K562 (cell line): ENCODE results near the gene PRR23E. TPM values are rescaled to one million over a fixed set of nuclear protein-coding genes. Genes with fewer than 3 reads are reported as not detected.

ENCODE experiments used
- ATF7 ChIP-seq: fragments of 450-650 bp; IDR thresholded peaks from 2 replicates; pipeline ENCODE4 v1.7.1; 2014; ENCODE audit warnings: mild to moderate bottlenecking, moderate library complexity
- GABPB2 ChIP-seq: fragments of 250-450 bp; sonication (Bioruptor Pico); conservative IDR thresholded peaks from 2 replicates; pipeline ENCODE4 v1.5.1; 2021; ENCODE audit warnings: mild to moderate bottlenecking
- LEF1 ChIP-seq: fragments of 450-650 bp; IDR thresholded peaks from 2 replicates; pipeline ENCODE4 v1.6.1; 2016; ENCODE audit warnings: mild to moderate bottlenecking
- TBL1XR1 ChIP-seq, 2 experiments: IDR thresholded peaks; 2 replicates each; pipeline ENCODE4 v1.6.1; 2012; ENCODE audit warnings: improper control_type of control experiment in 2 of 2, low read length in 2 of 2, mild to moderate bottlenecking in 1 of 2
- TEAD1 ChIP-seq, 2 experiments: fragments of 450-650 bp in 1 of 2; sonication (generic) in 1 of 2; formaldehyde crosslinking; IDR thresholded peaks; 2 replicates each; pipeline versions ENCODE4 v1.4.0 to v1.8.0; 2020 to 2022; ENCODE audit warnings: mild to moderate bottlenecking in 2 of 2, missing genetic modification reagents in 1 of 2
- polyA plus RNA-seq, 8 experiments: library from polyadenylated mRNA; depleted of rRNA in 4 of 8; stranded (reverse) in 5 of 8; unstranded in 3 of 8; fragments of >200 nt; fragmentation: Nextera tagmentation in 2 of 8; fragmentation: Illumina TruSeq in 1 of 8; extraction: Ambion mirVana in 2 of 8; extraction: Trizol in 1 of 8; gene quantifications; 2 replicates each; pipeline versions ENCODE4 v1.2.1 to v1.2.3, GENCODE V29; 2011 to 2014; ENCODE audit warnings: inconsistent platforms in 1 of 8, missing spikeins in 1 of 8
- total RNA-seq, 7 experiments: library from RNA; depleted of rRNA in 6 of 7; stranded (reverse); fragments of >200 nt in 6 of 7; fragmentation: Illumina TruSeq in 2 of 7; extraction: Trizol in 2 of 7; gene quantifications; 2 replicates each; pipeline versions ENCODE4 v1.2.1 to v1.2.3, GENCODE V29; 2011 to 2021; ENCODE audit warnings: low replicate concordance in 1 of 7
- TF ChIP-seq, protein P1 (sequence below): fragments of 450-650 bp; IDR thresholded peaks from 2 replicates; pipeline ENCODE4 v1.6.1; 2016; ENCODE audit warnings: mild to moderate bottlenecking, moderate library complexity
- TF ChIP-seq, protein P2 (sequence below): fragments of 450-650 bp; IDR thresholded peaks from one replicate; pipeline ENCODE4 v1.6.1; 2018; ENCODE audit warnings: mild to moderate bottlenecking, moderate library complexity; ENCODE audit not compliant: partially characterized antibody
- TF ChIP-seq, protein P3 (sequence below): fragments of 250-450 bp; sonication (Bioruptor Pico); IDR thresholded peaks from 2 replicates; pipeline ENCODE4 v1.5.0; 2020; ENCODE audit warnings: mild to moderate bottlenecking, borderline replicate concordance
- TF ChIP-seq, protein P4 (sequence below): fragments of 250-450 bp; sonication (Bioruptor Pico); IDR thresholded peaks from 2 replicates; pipeline ENCODE4 v1.8.0; 2021; ENCODE audit warnings: moderate library complexity, mild to moderate bottlenecking, inconsistent platforms

The PRR23E gene
- total and polyA plus RNA-seq, 9 of the 15 experiments (the other 6 are each of a cell fraction or from before 2014, with no cell fraction given): not detected

DNA sequence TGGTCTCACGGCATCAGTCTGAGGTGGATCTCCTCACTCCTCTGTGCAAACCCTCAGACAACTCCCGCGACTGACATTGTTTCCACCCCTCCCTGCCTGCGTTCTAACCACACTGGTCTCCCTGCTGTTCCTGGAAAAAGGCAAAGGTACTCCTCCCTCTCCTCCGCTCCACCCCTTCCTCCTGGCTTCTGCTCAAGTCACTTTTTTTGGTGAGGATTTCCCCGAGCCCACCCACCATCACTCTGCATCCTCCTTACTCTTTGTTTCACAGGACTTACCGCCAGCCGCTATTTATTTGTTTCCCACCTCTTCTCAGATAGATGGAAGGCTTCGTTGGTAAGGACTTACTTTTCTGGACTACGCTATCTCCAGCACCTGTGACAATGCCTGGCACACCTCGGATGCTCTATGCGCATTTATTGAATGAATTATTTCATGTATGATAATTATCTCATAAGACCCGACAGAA is 25.6 kb downstream of the PRR23E start (continued):
- TF ChIP-seq, protein P1, sequence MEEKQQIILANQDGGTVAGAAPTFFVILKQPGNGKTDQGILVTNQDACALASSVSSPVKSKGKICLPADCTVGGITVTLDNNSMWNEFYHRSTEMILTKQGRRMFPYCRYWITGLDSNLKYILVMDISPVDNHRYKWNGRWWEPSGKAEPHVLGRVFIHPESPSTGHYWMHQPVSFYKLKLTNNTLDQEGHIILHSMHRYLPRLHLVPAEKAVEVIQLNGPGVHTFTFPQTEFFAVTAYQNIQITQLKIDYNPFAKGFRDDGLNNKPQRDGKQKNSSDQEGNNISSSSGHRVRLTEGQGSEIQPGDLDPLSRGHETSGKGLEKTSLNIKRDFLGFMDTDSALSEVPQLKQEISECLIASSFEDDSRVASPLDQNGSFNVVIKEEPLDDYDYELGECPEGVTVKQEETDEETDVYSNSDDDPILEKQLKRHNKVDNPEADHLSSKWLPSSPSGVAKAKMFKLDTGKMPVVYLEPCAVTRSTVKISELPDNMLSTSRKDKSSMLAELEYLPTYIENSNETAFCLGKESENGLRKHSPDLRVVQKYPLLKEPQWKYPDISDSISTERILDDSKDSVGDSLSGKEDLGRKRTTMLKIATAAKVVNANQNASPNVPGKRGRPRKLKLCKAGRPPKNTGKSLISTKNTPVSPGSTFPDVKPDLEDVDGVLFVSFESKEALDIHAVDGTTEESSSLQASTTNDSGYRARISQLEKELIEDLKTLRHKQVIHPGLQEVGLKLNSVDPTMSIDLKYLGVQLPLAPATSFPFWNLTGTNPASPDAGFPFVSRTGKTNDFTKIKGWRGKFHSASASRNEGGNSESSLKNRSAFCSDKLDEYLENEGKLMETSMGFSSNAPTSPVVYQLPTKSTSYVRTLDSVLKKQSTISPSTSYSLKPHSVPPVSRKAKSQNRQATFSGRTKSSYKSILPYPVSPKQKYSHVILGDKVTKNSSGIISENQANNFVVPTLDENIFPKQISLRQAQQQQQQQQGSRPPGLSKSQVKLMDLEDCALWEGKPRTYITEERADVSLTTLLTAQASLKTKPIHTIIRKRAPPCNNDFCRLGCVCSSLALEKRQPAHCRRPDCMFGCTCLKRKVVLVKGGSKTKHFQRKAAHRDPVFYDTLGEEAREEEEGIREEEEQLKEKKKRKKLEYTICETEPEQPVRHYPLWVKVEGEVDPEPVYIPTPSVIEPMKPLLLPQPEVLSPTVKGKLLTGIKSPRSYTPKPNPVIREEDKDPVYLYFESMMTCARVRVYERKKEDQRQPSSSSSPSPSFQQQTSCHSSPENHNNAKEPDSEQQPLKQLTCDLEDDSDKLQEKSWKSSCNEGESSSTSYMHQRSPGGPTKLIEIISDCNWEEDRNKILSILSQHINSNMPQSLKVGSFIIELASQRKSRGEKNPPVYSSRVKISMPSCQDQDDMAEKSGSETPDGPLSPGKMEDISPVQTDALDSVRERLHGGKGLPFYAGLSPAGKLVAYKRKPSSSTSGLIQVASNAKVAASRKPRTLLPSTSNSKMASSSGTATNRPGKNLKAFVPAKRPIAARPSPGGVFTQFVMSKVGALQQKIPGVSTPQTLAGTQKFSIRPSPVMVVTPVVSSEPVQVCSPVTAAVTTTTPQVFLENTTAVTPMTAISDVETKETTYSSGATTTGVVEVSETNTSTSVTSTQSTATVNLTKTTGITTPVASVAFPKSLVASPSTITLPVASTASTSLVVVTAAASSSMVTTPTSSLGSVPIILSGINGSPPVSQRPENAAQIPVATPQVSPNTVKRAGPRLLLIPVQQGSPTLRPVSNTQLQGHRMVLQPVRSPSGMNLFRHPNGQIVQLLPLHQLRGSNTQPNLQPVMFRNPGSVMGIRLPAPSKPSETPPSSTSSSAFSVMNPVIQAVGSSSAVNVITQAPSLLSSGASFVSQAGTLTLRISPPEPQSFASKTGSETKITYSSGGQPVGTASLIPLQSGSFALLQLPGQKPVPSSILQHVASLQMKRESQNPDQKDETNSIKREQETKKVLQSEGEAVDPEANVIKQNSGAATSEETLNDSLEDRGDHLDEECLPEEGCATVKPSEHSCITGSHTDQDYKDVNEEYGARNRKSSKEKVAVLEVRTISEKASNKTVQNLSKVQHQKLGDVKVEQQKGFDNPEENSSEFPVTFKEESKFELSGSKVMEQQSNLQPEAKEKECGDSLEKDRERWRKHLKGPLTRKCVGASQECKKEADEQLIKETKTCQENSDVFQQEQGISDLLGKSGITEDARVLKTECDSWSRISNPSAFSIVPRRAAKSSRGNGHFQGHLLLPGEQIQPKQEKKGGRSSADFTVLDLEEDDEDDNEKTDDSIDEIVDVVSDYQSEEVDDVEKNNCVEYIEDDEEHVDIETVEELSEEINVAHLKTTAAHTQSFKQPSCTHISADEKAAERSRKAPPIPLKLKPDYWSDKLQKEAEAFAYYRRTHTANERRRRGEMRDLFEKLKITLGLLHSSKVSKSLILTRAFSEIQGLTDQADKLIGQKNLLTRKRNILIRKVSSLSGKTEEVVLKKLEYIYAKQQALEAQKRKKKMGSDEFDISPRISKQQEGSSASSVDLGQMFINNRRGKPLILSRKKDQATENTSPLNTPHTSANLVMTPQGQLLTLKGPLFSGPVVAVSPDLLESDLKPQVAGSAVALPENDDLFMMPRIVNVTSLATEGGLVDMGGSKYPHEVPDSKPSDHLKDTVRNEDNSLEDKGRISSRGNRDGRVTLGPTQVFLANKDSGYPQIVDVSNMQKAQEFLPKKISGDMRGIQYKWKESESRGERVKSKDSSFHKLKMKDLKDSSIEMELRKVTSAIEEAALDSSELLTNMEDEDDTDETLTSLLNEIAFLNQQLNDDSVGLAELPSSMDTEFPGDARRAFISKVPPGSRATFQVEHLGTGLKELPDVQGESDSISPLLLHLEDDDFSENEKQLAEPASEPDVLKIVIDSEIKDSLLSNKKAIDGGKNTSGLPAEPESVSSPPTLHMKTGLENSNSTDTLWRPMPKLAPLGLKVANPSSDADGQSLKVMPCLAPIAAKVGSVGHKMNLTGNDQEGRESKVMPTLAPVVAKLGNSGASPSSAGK: no peak
- TF ChIP-seq LEF1 (no peak), TEAD1 (CRISPR knock-in tag; IDR thresholded peaks at IDR 0.05) (no peak), GABPB2 (CRISPR knock-in tag) (no peak), TBL1XR1 (IDR thresholded peaks at IDR 0.05; ENCODE audit: low read length in 2 of 2) (no peak), ATF7 (no peak)
- TF ChIP-seq, protein P2, sequence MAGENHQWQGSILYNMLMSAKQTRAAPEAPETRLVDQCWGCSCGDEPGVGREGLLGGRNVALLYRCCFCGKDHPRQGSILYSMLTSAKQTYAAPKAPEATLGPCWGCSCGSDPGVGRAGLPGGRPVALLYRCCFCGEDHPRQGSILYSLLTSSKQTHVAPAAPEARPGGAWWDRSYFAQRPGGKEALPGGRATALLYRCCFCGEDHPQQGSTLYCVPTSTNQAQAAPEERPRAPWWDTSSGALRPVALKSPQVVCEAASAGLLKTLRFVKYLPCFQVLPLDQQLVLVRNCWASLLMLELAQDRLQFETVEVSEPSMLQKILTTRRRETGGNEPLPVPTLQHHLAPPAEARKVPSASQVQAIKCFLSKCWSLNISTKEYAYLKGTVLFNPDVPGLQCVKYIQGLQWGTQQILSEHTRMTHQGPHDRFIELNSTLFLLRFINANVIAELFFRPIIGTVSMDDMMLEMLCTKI: no peak
- TF ChIP-seq, protein P3, sequence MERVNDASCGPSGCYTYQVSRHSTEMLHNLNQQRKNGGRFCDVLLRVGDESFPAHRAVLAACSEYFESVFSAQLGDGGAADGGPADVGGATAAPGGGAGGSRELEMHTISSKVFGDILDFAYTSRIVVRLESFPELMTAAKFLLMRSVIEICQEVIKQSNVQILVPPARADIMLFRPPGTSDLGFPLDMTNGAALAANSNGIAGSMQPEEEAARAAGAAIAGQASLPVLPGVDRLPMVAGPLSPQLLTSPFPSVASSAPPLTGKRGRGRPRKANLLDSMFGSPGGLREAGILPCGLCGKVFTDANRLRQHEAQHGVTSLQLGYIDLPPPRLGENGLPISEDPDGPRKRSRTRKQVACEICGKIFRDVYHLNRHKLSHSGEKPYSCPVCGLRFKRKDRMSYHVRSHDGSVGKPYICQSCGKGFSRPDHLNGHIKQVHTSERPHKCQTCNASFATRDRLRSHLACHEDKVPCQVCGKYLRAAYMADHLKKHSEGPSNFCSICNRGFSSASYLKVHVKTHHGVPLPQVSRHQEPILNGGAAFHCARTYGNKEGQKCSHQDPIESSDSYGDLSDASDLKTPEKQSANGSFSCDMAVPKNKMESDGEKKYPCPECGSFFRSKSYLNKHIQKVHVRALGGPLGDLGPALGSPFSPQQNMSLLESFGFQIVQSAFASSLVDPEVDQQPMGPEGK: no peak
- TF ChIP-seq, protein P4, sequence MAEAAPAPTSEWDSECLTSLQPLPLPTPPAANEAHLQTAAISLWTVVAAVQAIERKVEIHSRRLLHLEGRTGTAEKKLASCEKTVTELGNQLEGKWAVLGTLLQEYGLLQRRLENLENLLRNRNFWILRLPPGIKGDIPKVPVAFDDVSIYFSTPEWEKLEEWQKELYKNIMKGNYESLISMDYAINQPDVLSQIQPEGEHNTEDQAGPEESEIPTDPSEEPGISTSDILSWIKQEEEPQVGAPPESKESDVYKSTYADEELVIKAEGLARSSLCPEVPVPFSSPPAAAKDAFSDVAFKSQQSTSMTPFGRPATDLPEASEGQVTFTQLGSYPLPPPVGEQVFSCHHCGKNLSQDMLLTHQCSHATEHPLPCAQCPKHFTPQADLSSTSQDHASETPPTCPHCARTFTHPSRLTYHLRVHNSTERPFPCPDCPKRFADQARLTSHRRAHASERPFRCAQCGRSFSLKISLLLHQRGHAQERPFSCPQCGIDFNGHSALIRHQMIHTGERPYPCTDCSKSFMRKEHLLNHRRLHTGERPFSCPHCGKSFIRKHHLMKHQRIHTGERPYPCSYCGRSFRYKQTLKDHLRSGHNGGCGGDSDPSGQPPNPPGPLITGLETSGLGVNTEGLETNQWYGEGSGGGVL (CRISPR knock-in tag): no peak
